OCI-LY3 (cell line): Measurements from ENCODE around the gene NYAP2.

Experiments
- H2AFZ ChIP-seq: fragments of 200-600, 300-600 bp; shearing (Covaris generic); 2 replicates; pipeline ENCODE4 v1.6.0; 2014; ENCODE audit warnings: antibody characterized with exemption, low read depth, low read length
- H3K27ac ChIP-seq: fragments of 200-600, 300-600 bp; sonication (generic); 2 replicates; pipeline ENCODE4 v1.5.1; 2014; ENCODE audit warnings: mild to moderate bottlenecking, low read length, moderate library complexity, mixed read lengths
- H3K27me3 ChIP-seq: fragments of 200-600, 300-600 bp; sonication (generic); 2 replicates; pipeline ENCODE4 v1.6.1; 2014; ENCODE audit warnings: low read depth, low read length, mixed read lengths
- H3K36me3 ChIP-seq: fragments of 200-600, 300-600 bp; sonication (generic); replicated peaks from 2 replicates; pipeline ENCODE3; 2014; ENCODE audit warnings: low read depth, low read length, mixed read lengths
- H3K4me1 ChIP-seq: fragments of 300-600, 200-600 bp; sonication (generic); 2 replicates; pipeline ENCODE4 v1.6.1; 2014; ENCODE audit warnings: low read length, mixed read lengths
- H3K4me2 ChIP-seq: fragments of 200-600, 300-600 bp; sonication (generic); 2 replicates; pipeline ENCODE4 v1.6.1; 2014; ENCODE audit warnings: low read length, mixed read lengths
- H3K4me3 ChIP-seq: fragments of 300-600, 200-600 bp; sonication (generic); 2 replicates; pipeline ENCODE4 v1.5.1; 2014; ENCODE audit warnings: antibody characterized with exemption, mild to moderate bottlenecking, low read length, moderate library complexity
- H3K79me2 ChIP-seq: fragments of 300-600, 200-600 bp; shearing (Covaris generic); 2 replicates; pipeline ENCODE4 v1.6.1; 2014; ENCODE audit warnings: mild to moderate bottlenecking, low read length, mixed read lengths
- H3K9ac ChIP-seq: fragments of 300-600, 200-600 bp; shearing (Covaris generic); 2 replicates; pipeline ENCODE4 v1.6.0; 2014; ENCODE audit warnings: mild to moderate bottlenecking, low read length, moderate library complexity
- H3K9me3 ChIP-seq: fragments of 200-600, 300-600 bp; shearing (Covaris generic); 2 replicates; pipeline ENCODE4 v1.6.1; 2014; ENCODE audit warnings: low read length, mixed read lengths; ENCODE audit not compliant: insufficient read depth
- H4K20me1 ChIP-seq: fragments of 200-600, 300-600 bp; sonication (generic); 2 replicates; pipeline ENCODE4 v1.6.1; 2016; ENCODE audit warnings: low read length, mixed read lengths; ENCODE audit not compliant: insufficient read depth
- EZH2phosphoT487 ChIP-seq: fragments of 200-600 bp; shearing (Covaris generic); IDR thresholded peaks from 2 replicates; pipeline ENCODE4 v1.6.1; 2018; ENCODE audit warnings: antibody characterized with exemption, mixed run types, low read depth
- TF ChIP-seq, protein P1 (sequence below): fragments of 200-600, 300-600 bp; sonication (generic); IDR thresholded peaks from 2 replicates; pipeline ENCODE4 v1.5.1; 2014; ENCODE audit warnings: antibody characterized with exemption, low read length, low read depth

Gene NYAP2

DNA sequence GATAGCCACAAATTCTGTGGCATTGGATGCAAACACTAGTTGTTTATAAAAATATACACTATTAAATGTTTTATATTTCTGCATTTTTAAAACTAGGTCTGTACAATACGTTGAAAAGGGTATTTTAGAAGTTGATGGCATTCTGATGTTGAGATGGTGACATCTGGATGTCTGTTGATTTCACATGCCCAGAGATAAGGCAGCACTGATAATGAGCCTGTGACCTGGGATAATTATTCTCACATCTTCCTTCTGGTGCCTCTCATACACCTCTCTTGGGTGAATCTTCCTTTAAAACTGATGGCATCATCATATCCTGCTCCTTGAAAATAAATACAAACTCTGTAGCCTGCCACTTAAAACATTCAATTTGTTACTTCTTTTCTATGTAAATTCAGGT, 208.6 kb downstream of the NYAP2 start:
- H3K4me1 ChIP-seq: no peaks in the 10 kb centered on the region
- TF ChIP-seq EZH2phosphoT487: no peak
- TF ChIP-seq, protein P1, sequence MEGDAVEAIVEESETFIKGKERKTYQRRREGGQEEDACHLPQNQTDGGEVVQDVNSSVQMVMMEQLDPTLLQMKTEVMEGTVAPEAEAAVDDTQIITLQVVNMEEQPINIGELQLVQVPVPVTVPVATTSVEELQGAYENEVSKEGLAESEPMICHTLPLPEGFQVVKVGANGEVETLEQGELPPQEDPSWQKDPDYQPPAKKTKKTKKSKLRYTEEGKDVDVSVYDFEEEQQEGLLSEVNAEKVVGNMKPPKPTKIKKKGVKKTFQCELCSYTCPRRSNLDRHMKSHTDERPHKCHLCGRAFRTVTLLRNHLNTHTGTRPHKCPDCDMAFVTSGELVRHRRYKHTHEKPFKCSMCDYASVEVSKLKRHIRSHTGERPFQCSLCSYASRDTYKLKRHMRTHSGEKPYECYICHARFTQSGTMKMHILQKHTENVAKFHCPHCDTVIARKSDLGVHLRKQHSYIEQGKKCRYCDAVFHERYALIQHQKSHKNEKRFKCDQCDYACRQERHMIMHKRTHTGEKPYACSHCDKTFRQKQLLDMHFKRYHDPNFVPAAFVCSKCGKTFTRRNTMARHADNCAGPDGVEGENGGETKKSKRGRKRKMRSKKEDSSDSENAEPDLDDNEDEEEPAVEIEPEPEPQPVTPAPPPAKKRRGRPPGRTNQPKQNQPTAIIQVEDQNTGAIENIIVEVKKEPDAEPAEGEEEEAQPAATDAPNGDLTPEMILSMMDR: no peak
- no peak overlapping the region for H3K4me2 ChIP-seq
- no peak overlapping the region for H3K9ac ChIP-seq
- H3K36me3 ChIP-seq: no peaks in the 10 kb centered on the region
- H3K79me2 ChIP-seq: no peaks in the 10 kb centered on the region
- no peaks in the 10 kb centered on the region for H3K27me3 ChIP-seq
- no peak overlapping the region for H3K27ac ChIP-seq
- no peaks in the 10 kb centered on the region for H4K20me1 ChIP-seq
- no peak overlapping the region for H2AFZ ChIP-seq
- H3K4me3 ChIP-seq: no peak overlapping the region
- H3K9me3 ChIP-seq: no peaks in the 10 kb centered on the region

GRCh38 chr2:225612636-225613035, 213.1 kb downstream of the NYAP2 start:
- no peak overlapping the region for H3K27ac ChIP-seq
- TF ChIP-seq, protein P1: no peak
- no peak for TF ChIP-seq EZH2phosphoT487

DNA sequence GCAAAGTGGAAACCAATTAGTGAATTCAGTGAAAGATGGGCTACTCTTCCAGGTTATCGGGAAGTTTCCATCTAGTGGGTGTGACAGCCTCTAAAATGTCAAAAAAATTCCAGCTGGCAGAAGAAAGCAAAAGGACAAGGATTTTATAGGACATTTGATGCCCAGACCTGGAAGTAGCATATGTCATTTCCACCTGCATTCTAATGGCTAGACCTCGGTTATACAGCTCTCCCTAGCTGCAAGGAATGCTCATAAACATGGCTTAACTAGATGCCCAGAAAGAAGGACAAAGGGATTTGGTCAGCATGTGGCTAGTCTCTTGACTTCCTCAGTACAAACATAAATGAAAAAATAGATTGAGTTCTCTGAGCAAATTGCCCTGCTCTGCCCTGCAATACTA, 215.4 kb downstream of the NYAP2 start:
- no peak overlapping the region for H3K9ac ChIP-seq
- H3K79me2 ChIP-seq: no peaks in the 10 kb centered on the region
- H2AFZ ChIP-seq: no peak overlapping the region
- no peaks in the 10 kb centered on the region for H3K27me3 ChIP-seq
- no peaks in the 10 kb centered on the region for H3K9me3 ChIP-seq
- H3K4me1 ChIP-seq: no peaks in the 10 kb centered on the region
- H3K36me3 ChIP-seq: no peaks in the 10 kb centered on the region
- no peak for TF ChIP-seq EZH2phosphoT487
- TF ChIP-seq, protein P1: no peak
- H3K4me3 ChIP-seq: no peak overlapping the region
- H3K27ac ChIP-seq: no peak overlapping the region
- no peak overlapping the region for H3K4me2 ChIP-seq
- no peaks in the 10 kb centered on the region for H4K20me1 ChIP-seq

More at GRCh38 chr2:225612636-225613035, 213.1 kb downstream of the NYAP2 start:
- H3K4me3 ChIP-seq: no peak overlapping the region
- no peaks in the 10 kb centered on the region for H3K9me3 ChIP-seq
- H3K36me3 ChIP-seq: no peaks in the 10 kb centered on the region
- H3K4me1 ChIP-seq: no peaks in the 10 kb centered on the region
- no peaks in the 10 kb centered on the region for H4K20me1 ChIP-seq
- no peaks in the 10 kb centered on the region for H3K79me2 ChIP-seq
- no peaks in the 10 kb centered on the region for H3K27me3 ChIP-seq
- H2AFZ ChIP-seq: no peak overlapping the region
- H3K9ac ChIP-seq: no peak overlapping the region
- no peak overlapping the region for H3K4me2 ChIP-seq

DNA sequence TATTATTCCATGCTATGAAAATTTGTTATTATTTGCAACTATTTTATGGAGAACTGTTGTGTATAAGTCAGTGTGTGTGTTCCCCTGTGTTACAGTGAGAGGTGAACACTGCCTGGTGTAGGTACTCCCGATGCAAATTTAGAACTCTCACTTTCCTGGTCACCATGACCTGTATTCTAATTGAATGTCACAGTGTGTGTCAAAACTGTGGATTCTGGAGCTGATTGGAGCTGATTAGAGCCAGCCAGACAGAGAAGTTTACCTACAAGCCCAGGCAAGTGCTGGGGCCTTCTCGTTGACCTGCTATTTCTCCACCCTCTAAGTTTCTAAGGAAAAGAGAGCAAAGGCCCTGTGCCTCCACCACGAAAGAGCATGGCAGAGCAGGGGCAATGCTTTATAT, 216.0 kb downstream of the NYAP2 start:
- no peaks in the 10 kb centered on the region for H3K79me2 ChIP-seq
- H3K27ac ChIP-seq: no peak overlapping the region
- H3K27me3 ChIP-seq: no peaks in the 10 kb centered on the region
- no peaks in the 10 kb centered on the region for H4K20me1 ChIP-seq
- H3K4me1 ChIP-seq: no peaks in the 10 kb centered on the region
- TF ChIP-seq, protein P1: no peak
- no peak for TF ChIP-seq EZH2phosphoT487
- H2AFZ ChIP-seq: no peak overlapping the region
- no peaks in the 10 kb centered on the region for H3K9me3 ChIP-seq
- no peak overlapping the region for H3K4me3 ChIP-seq
- no peaks in the 10 kb centered on the region for H3K36me3 ChIP-seq
- no peak overlapping the region for H3K4me2 ChIP-seq
- no peak overlapping the region for H3K9ac ChIP-seq
